GM21526 (cell line): Measurements from ENCODE around the gene ZNF865.

ENCODE experiments used
- ATAC-seq: cut with Tn5 transposase; IDR thresholded peaks from one replicate; pipeline ENCODE4 v1.9.1; 2021; ENCODE audit warnings: moderate library complexity; ENCODE audit not compliant: unreplicated experiment, low FRiP score

ZNF865 gene

DNA sequence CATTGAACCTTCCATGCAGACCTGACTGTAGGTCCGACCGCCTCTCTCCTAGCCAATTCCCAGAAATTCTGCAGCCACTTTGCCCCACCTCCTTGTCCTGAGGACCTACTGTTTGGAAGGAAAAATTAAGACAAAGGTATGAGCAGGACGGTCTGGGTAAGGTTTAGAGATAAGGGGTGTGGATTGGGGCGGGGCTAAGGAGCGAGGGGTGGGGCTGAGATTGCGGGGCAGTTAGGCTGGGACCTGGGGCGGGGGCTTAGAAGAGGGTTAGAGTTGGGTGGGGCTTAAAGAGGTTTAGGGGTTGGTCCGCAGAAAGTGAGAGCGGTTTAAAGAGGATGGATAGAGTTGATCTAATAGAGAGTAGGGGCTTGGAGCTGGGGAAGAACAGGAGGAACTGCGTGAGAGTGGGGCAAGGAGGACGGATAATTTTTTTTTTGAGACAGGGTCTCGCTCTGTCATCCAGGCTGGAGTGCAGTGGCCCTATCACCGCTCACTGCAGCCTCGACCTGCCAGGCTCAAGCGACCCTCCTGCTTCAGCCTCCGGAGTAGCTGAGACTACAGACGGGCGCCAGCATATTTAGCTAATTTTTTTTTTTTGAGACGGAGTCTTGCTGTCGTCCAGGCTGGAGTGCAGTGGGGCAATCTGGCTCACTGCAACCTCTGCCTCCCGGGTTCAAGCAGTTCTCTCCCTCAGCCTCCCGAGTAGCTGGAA, 1.7 kb upstream of the ZNF865 start:
- no peak for ATAC-seq

DNA sequence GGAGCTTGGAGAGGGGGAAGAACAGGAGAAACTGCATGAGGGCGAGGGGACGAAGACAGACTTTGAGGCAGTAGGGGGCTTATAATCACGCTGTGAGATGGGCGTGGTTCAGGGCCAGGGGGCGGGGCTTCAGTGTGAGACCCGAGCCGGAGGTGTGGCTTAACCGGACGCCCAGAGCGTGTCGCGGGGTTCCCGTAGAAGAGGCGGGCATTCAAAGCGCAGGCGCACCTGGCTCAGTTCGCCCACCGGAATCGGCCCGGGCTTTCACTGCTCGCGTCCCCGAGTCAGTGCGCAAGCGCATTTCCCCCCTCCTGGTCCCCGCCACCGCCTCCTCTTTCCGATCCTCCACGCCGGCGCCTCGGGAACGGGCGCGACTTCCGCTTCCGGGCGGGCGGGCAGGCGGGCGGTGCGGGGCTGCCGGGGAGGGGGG, 225 bp upstream of the ZNF865 start:
- ATAC-seq: peak; percentile 50

DNA sequence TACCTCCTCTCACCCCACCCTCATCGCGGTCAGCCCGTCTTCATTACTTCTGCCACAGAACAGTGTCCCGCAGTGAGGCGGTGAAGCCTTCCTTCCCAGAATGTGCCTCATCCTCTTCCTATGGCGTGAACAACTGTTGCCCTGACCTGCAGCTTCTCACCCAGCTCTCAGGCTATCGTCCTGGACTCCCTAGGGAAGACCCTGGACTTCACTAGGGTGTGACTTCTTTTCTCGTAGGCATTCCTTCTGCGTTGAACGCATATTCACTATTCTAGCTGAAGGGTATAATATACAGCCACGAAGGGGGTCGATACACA, 982 bp downstream of the ZNF865 start:
- no peak for ATAC-seq

DNA sequence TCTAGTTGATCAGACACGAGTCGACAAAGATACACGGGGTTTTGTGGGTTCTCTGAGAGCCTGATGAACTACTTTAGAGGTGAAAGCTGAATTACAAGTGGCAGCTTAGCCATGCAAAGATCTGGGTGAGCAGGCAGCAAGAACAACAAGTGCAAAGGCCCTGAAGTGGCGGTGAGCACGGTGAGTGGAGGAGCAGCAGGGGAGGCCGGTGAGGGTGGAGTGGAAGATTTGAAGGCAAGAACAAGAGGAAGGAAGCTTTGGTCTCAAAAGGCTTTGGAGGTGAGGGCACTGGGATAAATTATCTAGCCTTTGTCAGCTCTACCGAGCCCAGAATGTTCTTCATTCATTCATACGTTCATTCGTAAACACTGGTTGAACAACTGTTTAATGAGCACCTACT, 1.4 kb downstream of the ZNF865 start:
- no peak for ATAC-seq

DNA sequence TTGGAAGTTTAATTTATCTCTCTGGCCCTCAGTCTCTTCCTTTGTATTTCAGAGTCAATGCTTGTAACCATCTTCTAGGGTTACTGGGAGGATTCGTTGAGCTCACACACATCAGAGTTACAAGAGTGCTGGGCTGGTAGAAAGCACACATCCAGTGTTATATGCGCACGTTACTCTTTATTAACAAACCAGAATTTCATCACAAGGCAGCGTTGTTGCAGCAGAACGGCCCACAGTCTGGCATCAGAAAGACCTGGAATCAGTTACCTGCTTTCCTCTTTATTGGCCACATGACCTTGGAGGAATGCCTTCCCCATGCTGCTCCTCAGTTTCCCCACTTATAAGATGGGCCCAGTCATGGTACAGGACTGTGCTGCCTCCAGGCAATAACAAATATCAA, 3.9 kb downstream of the ZNF865 start:
- ATAC-seq: no peak

DNA sequence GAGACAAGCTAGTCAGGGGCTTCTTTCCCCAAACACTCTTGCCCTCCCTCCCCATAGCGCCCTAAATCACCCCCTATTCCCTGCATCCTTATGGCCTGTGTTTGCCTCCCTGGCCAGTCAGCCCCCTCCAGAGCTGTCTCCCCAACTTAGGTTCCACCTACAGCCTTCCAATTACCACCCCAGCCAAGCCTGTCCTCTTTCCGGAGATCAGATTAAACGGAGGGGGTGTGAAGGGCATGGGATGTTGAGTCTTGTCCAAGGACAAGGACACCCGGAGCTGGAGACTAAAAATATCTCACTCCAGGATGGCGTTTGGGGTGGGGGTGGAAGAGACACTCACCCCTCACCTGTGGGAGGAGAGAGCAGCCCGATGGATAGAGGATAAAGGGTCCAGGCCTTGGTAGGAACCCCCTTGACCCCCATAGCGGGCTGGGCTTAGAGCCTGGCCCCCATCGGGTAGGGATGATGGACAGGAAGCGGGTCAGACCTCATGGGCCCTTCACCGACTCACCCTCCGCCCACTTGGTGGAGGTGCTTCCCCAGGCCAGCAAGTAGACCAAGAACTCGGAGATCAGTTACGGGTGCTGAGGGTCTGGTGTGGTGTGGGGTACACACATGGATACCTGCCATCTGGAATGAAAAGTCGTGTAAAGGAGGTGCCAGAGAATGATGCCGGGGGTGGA, 6.0 kb downstream of the ZNF865 start:
- no peak for ATAC-seq

DNA sequence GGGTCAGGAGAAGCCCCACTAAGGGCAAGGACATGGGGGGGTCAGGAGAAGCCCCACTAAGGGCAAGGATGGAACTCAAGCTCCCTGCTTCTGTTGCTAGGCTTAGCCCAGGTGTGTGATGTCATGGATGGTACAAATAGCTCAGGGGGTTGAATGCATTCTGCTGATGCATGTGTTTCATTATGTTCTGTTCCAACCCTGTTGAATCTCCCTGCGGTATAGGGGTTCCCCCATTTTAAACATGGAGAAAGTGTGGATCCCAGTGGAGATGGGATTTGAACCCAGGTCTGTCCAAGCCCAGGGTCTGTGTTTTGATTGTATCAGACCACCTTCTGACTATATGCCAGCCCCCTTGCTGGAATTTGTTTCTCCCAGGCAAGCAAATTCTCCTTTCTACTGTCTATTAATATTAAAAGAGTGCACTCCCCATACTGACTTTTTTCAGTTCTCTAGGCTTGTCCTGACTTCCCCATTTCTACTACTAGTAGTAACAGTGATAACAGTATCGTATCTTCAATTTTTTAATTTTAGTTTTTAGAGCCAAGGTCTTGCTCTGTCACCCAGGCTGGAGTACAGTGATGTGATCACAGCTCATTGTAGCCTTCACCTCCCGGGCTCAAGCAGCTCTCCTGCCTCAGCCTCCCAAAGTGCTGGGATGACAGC, 6.7 kb downstream of the ZNF865 start:
- no peak for ATAC-seq

DNA sequence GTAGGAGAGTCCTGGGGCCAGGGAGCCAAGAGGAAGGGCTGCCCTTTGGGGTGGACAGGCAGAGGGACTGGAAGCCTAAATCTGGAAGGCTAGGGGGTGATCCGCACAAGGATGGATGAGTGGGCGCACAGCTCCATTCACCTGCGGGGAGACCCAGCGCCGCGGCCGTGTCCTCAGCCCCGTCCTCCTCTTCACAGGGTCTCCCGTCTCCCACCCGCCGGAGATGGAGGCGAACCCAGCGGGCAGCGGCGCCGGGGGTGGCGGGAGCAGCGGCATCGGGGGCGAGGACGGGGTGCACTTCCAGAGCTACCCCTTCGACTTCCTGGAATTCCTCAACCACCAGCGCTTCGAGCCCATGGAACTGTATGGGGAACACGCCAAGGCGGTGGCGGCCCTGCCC, 7.9 kb downstream of the ZNF865 start:
- ATAC-seq: no peak

DNA sequence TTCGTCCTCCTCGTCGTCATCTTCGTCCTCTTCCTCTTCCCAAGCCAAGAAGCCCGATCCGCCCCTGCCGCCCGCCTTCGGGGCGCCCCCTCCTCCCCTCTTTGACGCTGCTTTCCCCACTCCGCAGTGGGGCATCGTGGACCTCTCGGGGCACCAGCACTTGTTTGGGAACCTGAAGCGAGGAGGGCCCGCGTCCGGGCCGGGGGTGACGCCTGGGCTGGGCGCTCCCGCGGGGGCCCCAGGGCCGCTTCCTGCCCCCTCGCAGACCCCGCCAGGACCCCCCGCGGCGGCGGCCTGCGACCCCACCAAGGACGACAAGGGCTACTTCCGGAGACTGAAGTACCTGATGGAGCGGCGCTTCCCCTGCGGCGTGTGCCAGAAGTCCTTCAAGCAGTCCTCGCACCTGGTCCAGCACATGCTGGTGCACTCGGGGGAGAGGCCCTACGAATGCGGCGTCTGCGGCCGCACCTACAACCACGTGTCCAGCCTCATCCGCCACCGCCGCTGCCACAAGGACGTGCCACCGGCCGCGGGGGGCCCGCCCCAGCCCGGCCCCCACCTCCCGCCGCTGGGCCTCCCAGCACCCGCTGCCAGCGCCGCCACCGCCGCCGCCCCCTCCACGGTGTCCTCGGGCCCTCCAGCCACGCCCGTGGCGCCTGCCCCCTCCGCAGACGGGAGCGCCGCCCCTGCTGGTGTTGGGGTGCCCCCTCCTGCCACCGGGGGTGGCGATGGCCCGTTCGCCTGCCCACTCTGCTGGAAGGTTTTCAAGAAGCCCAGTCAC, 8.7 kb downstream of the ZNF865 start:
- ATAC-seq: no peak

DNA sequence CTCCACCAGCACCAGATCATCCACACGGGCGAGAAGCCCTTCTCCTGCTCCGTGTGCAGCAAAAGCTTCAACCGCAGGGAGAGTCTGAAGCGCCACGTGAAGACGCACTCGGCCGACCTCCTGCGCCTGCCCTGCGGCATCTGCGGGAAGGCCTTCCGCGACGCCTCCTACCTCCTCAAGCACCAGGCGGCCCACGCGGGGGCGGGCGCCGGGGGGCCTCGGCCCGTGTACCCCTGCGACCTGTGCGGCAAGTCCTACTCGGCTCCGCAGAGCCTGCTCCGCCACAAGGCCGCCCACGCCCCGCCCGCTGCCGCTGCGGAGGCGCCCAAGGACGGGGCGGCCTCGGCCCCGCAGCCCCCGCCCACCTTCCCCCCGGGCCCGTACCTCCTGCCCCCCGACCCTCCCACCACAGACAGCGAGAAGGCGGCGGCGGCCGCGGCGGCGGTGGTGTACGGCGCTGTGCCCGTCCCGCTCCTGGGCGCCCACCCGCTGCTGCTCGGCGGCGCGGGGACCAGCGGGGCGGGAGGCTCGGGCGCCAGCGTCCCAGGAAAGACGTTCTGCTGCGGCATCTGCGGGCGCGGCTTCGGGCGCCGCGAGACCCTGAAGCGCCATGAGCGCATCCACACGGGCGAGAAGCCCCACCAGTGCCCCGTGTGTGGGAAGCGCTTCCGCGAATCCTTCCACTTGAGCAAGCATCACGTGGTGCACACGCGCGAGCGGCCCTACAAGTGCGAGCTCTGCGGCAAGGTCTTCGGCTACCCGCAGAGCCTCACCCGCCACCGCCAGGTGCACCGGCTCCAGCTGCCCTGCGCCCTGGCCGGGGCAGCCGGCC, 9.5 kb downstream of the ZNF865 start:
- no peak for ATAC-seq

DNA sequence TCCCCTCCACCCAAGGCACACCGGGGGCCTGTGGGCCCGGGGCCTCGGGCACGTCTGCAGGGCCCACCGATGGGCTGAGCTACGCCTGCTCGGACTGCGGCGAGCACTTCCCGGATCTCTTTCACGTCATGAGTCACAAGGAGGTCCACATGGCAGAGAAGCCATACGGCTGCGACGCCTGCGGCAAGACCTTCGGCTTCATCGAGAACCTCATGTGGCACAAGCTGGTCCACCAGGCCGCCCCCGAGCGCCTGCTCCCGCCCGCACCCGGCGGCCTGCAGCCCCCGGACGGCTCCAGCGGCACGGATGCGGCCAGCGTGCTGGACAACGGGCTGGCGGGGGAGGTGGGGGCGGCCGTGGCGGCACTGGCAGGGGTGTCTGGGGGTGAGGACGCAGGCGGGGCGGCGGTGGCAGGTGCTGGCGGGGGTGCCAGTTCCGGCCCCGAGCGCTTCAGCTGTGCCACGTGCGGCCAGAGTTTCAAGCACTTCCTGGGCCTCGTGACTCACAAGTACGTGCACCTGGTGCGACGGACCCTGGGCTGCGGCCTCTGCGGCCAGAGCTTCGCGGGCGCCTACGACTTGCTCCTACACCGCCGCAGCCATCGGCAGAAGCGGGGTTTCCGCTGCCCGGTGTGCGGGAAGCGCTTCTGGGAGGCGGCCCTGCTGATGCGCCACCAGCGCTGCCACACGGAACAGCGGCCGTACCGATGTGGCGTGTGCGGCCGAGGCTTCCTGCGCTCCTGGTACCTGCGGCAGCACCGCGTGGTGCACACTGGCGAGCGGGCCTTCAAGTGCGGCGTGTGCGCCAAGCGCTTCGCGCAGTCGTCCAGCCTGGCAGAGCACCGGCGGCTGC, 10.3 kb downstream of the ZNF865 start:
- ATAC-seq: no peak

DNA sequence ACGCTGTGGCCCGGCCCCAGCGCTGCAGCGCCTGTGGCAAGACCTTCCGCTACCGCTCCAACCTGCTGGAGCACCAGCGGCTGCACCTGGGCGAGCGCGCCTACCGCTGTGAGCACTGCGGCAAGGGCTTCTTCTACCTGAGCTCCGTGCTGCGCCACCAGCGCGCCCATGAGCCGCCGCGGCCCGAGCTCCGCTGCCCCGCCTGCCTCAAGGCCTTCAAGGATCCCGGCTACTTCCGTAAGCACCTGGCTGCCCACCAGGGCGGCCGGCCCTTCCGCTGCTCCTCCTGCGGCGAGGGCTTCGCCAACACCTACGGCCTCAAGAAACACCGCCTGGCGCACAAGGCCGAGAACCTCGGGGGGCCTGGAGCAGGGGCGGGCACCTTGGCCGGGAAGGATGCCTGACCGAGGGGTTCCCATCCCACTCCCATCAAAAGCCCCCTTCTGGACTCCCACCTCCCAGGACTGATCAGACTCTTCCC, 11.0 kb downstream of the ZNF865 start:
- ATAC-seq: no peak

DNA sequence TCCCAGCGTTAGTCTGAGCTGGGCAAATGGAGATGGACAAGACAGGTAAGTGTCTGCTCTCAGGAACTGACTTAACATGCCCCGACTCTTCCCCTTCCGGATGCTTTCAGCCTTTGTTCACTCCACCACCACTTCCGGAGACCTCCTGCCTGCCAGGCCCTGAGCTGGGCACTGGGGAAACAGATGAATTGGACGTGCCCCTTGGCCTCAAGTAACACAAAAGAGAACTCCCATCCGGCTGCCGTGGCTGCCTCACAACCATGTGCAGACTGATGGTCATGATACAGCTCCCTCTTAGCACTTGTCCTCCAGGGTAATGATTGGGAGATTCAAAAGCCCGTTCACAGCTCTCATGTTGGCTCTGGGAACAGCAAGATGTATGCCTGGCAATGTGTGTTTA, 12.0 kb downstream of the ZNF865 start:
- ATAC-seq: no peak

DNA sequence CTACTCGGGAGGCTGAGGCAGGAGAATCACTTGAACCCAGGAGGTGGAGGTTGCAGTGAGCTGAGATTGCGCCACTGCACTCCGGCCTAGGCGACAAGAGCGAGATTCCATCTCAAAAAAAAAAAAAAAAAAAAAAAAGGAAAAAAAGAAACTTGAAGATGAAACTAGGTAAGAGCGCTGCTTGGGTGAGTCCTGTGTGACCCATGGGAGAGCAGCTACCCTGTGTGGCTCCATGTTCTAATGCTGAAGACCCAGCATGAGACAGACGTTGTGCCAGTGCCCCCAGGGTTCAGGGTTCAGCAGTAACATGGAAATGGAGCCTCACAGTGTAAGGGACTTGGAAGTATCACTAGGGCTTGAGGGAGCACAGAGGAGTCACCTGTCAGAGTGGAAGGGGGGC, 13.0 kb downstream of the ZNF865 start:
- no peak for ATAC-seq

DNA sequence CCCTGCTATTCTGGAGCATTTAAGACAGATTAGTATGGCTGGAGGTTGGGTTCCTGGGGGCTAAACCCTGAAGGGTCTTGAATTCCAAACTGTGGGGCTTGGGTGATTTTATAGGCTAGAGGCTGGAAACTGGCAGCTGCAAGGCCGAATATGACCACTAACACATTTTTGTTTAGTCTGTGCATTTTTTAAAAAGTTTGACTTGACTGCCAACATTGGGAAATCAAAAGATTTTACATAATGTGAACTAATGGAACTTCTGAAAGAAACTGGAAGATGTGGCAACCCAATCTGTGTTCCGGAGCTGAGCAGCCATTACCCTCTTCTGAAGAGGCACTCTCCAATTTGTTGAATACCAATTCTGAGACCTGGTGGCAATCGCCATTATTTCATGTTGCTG, 13.8 kb downstream of the ZNF865 start:
- ATAC-seq: no peak

DNA sequence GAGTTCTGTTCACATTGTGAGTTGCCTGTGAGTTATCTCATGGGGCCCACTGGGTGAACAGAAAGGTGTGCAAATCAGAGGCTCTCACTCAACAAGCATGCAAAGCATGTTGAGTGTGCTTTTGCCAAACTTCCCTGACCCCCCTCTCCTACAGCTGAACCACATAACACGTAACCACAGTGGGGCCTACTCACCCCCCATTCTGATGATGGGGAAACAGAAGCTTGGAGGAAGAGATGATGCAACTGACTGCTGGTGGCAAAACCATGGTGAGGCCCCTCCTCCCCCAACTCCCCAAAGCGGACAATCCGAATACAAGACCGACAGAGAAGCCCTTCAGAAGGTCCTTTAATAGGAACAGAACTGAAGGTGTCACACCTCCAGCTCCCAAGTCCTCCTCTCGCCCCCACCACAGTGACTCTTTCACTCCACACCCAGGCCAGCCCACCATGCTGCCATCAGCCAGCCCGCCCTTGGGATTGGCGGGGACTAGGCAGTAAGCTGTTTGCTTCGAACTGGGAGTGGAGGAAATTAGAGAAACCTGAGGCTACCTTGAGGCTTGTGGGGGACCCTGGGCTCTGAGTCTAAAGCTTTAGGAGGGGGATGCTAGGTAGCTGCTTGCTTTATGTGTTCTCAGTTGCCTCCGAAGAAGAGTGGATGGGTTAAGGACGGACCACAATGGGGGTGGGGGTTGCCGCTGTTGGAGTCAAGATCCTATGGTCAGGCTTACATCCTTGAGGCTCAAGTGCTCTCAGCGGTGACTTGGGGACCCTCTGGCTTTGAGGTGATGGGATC, 15.2 kb downstream of the ZNF865 start:
- no peak for ATAC-seq

DNA sequence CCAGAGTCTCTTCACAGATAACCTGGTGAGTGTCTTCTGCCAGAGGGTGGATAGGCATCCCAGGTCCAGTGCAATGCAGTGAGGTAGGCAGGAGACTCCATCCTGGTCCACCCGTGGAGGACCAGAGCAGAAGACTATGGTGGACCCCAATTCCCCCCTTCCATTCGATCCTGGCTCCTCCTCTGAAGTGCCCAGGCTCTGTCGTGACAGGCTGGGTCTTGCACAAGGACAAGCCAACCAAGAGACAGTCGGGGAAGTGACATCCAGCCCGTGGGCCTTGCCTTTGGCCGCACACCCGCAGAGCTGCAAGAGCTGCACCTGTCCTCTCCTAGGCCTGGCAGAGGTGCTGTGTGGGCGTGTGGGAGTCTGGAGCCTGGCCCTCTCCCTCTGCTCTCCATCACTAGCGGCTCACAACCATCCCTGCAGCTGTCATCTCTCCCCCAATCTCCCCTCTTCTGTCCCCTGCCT, 15.8 kb downstream of the ZNF865 start:
- ATAC-seq: no peak

DNA sequence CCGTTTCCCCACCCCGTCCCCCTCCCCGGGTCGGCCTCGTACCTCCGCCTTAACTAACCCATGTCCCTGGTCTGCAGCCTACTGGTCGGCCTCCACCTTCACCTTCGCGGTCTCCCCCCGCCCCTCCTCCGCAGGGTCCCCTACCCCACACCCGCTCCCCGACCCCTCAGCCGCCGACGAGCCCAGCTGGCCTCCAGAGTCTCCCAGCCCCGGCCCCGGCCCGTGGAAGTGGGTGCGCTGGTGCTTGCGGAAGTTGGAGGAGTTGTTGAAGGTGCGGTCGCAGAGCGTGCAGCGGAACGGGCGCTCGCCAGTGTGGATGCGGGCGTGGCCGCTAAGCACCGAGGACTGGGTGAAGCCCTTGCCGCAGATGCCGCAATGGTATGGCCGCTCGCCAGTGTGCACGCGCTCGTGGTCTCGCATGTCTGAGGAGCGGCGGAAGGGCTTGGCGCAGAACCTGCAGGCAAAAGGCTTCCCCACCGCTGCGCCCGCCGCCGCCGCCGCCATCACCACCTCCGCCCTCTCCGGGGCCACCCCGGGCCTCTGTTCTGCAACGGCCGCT, 16.3 kb downstream of the ZNF865 start:
- no peak for ATAC-seq
